HUES48 (cell line): ENCODE data around the gene CES4A.

Experiments
- H3K27ac ChIP-seq: one replicate; pipeline ENCODE4 v1.7.0; 2013; ENCODE audit warnings: low read depth, low read length, inconsistent platforms
- H3K27me3 ChIP-seq: 2 replicates; pipeline ENCODE4 v1.6.1; 2013; ENCODE audit warnings: mild to moderate bottlenecking, low read length; ENCODE audit not compliant: control insufficient read depth, insufficient read depth
- H3K36me3 ChIP-seq: 2 replicates; pipeline ENCODE4 v1.6.1; 2013; ENCODE audit warnings: low read length; ENCODE audit not compliant: control insufficient read depth, insufficient read depth
- H3K4me1 ChIP-seq: 2 replicates; pipeline ENCODE4 v1.6.1; 2013; ENCODE audit warnings: mild to moderate bottlenecking, low read length; ENCODE audit not compliant: control insufficient read depth, insufficient read depth
- H3K4me3 ChIP-seq: 2 replicates; pipeline ENCODE4 v1.5.1; 2013; ENCODE audit warnings: mild to moderate bottlenecking, low read depth, low read length
- H3K9ac ChIP-seq: 2 replicates; pipeline ENCODE4 v1.6.1; 2013; ENCODE audit warnings: mild to moderate bottlenecking, low read depth, low read length, moderate library complexity
- H3K9me3 ChIP-seq: 2 replicates; pipeline ENCODE4 v1.6.1; 2013; ENCODE audit warnings: low read length; ENCODE audit not compliant: control insufficient read depth, insufficient read depth

Gene CES4A

DNA sequence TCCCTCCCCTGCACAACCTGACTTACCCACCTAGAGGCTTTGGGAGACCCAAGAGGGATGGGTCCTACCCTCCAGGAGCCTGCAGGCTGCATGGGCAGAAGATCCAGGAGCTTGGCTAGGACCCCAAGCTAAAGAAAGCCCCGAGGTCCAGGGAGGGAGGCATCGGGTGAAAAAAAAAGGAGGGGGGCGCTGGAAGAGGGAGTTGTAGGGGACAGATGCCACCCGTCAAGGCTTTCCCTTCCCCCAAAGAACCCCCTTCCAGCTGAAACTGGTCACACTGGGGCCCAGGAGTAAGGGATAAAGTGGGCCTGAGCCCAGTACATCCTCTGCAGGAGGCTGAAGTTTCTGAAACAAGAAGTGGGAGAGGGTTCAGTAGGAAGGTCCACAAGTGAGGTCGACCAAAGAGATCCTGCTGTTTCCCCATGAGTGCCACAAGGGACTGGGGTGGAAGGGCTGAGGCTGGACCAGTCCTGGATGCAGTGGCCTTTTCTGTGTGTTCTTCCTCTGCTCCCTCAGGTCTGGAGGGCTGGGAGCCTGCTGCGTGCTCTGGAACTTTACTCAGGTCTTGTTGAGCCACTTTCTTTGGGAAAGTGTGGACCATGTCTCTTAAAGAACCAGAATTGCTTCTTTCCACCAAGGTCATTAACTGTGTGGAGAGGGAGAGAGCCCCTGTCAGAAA is 26.4 kb downstream of the CES4A start:
- Histone ChIP-seq H3K4me1 (no peaks in the 10 kb centered on the region), H3K9ac (no peak overlapping the region), H3K9me3 (no peaks in the 10 kb centered on the region), H3K4me3 (peak overlapping the region; percentile 61; the same call in 1 of the 2 replicates), H3K27ac (no peak overlapping the region), H3K36me3 (no peaks in the 10 kb centered on the region), H3K27me3 (peaks cover 33% of the 10 kb centered on the region)

DNA sequence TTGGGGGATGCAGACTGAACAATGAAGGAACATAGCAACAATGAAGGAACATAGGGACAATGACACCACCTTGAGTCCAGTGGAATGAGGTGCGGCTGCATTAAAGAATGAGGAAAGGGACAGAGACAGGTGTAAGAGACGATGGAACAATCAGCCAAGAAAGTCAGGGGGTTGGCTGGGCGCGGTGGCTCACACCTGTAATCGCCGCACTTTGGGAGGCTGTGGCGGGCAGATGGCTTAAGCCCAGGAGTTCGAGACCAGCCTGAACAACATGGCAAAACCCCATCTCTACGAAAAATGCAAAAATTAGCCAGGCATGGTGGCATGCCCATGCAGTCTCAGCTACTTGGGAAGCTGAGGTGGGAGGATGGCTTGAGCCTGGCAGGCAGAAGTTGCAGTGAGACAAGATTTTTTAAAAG is 26.9 kb downstream of the CES4A start:
- Histone ChIP-seq H3K36me3 (no peaks in the 10 kb centered on the region), H3K27me3 (peaks cover 33% of the 10 kb centered on the region), H3K27ac (no peak overlapping the region), H3K9ac (no peak overlapping the region), H3K9me3 (no peaks in the 10 kb centered on the region), H3K4me3 (no peak overlapping the region), H3K4me1 (no peaks in the 10 kb centered on the region)

DNA sequence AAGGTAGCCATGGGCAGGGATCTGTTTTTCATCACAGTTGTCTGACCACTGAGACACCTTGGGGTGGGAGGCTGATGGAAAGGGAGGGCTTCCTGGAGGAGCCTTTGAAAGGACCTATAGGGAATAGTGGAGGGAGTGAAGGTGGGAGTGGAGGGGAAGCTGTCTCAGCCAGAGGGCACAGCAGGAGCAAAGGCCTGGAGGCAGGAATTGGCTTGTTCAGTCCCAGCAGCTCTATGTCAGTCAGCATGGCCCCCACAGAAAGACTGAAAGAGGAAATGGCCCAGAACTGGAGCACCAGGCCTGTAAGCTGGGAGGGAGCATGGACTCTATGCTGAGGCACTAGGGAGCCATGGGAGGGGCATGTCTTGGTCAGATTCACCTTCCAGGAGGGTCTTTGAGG is 27.8 kb downstream of the CES4A start:
- no peaks in the 10 kb centered on the region for H3K36me3 ChIP-seq
- H3K9ac ChIP-seq, result no peak overlapping the region
- H3K27ac ChIP-seq, result no peak overlapping the region
- H3K9me3 ChIP-seq, result no peaks in the 10 kb centered on the region
- no peaks in the 10 kb centered on the region for H3K4me1 ChIP-seq
- no peak overlapping the region for H3K4me3 ChIP-seq
- peaks cover 31% of the 10 kb centered on the region for H3K27me3 ChIP-seq

- Histone ChIP-seq H3K4me1 (no peaks in the 10 kb centered on the region), H3K36me3 (no peaks in the 10 kb centered on the region), H3K27ac (no peak overlapping the region), H3K9ac (no peak overlapping the region), H3K4me3 (no peak overlapping the region), H3K27me3 (peaks cover 30% of the 10 kb centered on the region), H3K9me3 (no peaks in the 10 kb centered on the region)
These were observed 28.5 kb downstream of the CES4A start for GRCh38 chr16:67016681-67017420.

- H3K27ac ChIP-seq, result no peak overlapping the region
- H3K9me3 ChIP-seq, result no peaks in the 10 kb centered on the region
- no peak overlapping the region for H3K9ac ChIP-seq
These were observed 29.0 kb downstream of the CES4A start for GRCh38 chr16:67017421-67017750.

GRCh38 chr16:67017810-67018488 is 29.6 kb downstream of the CES4A start:
- H3K4me1 ChIP-seq, result no peaks in the 10 kb centered on the region
- H3K36me3 ChIP-seq, result no peaks in the 10 kb centered on the region
- H3K27ac ChIP-seq, result no peak overlapping the region
- no peak overlapping the region for H3K4me3 ChIP-seq
- no peaks in the 10 kb centered on the region for H3K9me3 ChIP-seq
- no peak overlapping the region for H3K9ac ChIP-seq
- peaks cover 26% of the 10 kb centered on the region for H3K27me3 ChIP-seq

More at GRCh38 chr16:67017421-67017750, 29.0 kb downstream of the CES4A start:
- no peaks in the 10 kb centered on the region for H3K36me3 ChIP-seq
- H3K27me3 ChIP-seq, result peaks cover 30% of the 10 kb centered on the region
- H3K4me1 ChIP-seq, result no peaks in the 10 kb centered on the region
- H3K4me3 ChIP-seq, result no peak overlapping the region

- Histone ChIP-seq H3K9ac (no peak overlapping the region), H3K27ac (no peak overlapping the region), H3K4me1 (no peaks in the 10 kb centered on the region), H3K27me3 (peaks cover 14% of the 10 kb centered on the region), H3K9me3 (no peaks in the 10 kb centered on the region), H3K36me3 (no peaks in the 10 kb centered on the region), H3K4me3 (no peak overlapping the region)
These were observed 30.8 kb downstream of the CES4A start for GRCh38 chr16:67019171-67019570.

- Histone ChIP-seq H3K36me3 (no peaks in the 10 kb centered on the region), H3K27ac (no peak overlapping the region), H3K4me1 (no peaks in the 10 kb centered on the region), H3K9ac (no peak overlapping the region), H3K9me3 (no peaks in the 10 kb centered on the region), H3K4me3 (no peak overlapping the region), H3K27me3 (no peaks in the 10 kb centered on the region)
These were observed 32.9 kb downstream of the CES4A start for GRCh38 chr16:67021321-67021720.

DNA sequence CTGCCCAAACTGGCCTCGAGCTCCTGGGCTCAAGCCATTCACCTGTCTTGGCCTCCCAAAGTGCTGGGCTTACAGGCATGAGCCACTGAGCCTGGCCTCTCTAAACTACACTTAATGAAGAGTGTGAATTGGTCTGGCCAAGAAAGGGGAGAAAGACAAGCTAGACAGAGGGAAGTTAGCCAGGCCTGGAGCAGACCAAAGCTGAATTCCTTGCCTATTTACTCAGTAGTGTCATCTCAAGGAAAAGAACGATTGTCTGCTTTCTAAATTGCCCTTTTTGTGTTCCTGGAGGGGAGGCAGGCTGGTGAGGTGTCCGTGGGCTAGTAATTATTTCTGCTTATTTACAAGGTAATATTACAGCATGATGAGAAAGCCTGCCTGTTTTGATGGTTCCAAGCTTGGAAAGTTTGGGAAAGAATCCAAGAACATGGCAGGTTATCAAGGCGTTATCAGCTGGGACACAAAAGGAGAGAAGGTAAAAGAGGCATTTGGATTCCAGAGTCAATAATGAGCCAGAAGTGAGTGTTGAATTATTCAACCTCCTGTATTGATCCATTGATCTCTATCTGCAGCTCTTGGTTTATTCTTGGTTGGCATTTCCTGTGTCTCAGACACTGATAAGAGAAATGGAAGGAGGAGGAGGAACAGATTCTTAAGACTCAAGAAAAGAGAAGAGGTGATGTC is 34.3 kb downstream of the CES4A start:
- no peaks in the 10 kb centered on the region for H3K9me3 ChIP-seq
- H3K9ac ChIP-seq, result no peak overlapping the region
- no peak overlapping the region for H3K27ac ChIP-seq
- no peak overlapping the region for H3K4me3 ChIP-seq
- H3K4me1 ChIP-seq, result no peaks in the 10 kb centered on the region
- no peaks in the 10 kb centered on the region for H3K36me3 ChIP-seq
- no peaks in the 10 kb centered on the region for H3K27me3 ChIP-seq

DNA sequence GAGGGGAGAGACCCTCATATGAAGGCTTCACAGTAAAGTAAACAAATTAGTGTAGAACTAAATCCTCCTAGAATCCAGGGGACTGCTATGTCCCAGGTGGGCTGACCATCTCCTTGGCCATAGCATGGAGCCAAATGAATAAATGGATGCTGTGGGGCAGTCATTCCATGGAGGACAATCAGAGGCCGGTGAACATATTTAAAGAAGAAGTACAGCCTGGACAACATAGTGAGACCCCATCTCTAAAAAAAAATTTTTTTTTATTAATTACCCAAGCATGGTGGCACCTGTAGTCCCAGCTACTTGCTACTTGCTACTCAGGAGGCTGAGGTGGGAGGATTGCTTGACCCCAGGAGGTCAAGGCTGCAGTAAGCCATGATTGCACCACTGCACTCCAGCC is 35.3 kb downstream of the CES4A start:
- Histone ChIP-seq H3K9me3 (no peaks in the 10 kb centered on the region), H3K27me3 (no peaks in the 10 kb centered on the region), H3K27ac (no peak overlapping the region), H3K4me3 (no peak overlapping the region), H3K4me1 (peaks cover 6% of the 10 kb centered on the region), H3K9ac (no peak overlapping the region), H3K36me3 (no peaks in the 10 kb centered on the region)
